ENCODE measurements around the gene PHRF1. TPM values are rescaled to one million over a fixed set of nuclear protein-coding genes. Genes with fewer than 3 reads are reported as not detected.

Gene PHRF1
- polyA plus RNA-seq, 1 donor from 2014 or later, result 8.5 TPM

DNA sequence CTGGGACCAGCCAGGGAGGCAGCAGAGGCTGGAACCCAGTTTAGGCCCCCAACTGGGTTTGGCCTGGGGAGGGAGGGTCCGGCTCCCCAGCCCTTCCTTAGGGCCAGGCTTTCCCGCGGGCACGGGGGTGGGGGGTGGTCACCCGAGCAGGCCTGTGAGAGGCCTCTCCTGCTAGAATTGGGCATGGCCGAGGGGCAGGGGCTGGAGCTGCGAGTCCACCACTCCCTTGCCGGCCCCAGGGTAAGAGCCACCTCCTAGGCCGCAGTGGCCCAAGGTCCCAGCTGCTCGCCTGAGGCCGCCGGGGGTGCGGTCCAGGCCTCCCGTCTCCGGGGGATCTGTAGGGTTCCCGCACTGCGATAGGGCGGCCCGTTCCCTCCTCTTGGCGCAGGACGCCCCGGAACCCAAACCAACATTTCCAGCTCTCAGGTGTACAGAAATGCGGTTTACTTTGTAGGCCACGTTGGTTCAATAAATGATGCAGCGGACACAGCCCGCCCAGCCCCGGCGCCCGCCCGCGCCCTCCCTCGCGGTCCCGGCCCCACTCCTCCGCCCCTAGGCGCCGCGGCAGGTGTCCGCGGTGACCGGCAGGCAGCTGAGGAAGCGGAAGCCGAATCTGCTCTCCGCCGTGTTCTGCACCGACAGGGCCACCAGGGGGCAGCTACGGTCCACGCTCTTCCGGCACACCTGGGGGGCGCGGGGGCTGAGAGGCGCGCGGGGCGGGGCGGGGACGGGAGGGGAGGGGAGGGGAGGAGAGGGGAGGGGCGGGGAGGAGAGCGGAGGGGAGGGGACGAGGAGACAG is 21.6 kb upstream of the PHRF1 start:
- H3K27me3 ChIP-seq (ENCODE audit: insufficient read depth, low read depth, low read length), result peaks cover 41% of the 10 kb centered on the region
- no peaks in the 10 kb centered on the region for H3K9me3 ChIP-seq (ENCODE audit: low read length)
- peak overlapping the region; percentile 62 for H3K4me3 ChIP-seq (ENCODE audit: low read length)
- no peak overlapping the region for H3K4me2 ChIP-seq (ENCODE audit: low read length)
- no peaks in the 10 kb centered on the region for H3K9me2 ChIP-seq (ENCODE audit: insufficient read depth, low read length)
- no peaks in the 10 kb centered on the region for H3F3A ChIP-seq (ENCODE audit: insufficient read depth, low read length, poor library complexity, severe bottlenecking)
- H3K27ac ChIP-seq (ENCODE audit: low read length), result no peak overlapping the region
- TF ChIP-seq SMC3 (conservative IDR thresholded peaks at IDR 0.05; ENCODE audit: poor library complexity), result peak; percentile 39
- TF ChIP-seq, protein P1, sequence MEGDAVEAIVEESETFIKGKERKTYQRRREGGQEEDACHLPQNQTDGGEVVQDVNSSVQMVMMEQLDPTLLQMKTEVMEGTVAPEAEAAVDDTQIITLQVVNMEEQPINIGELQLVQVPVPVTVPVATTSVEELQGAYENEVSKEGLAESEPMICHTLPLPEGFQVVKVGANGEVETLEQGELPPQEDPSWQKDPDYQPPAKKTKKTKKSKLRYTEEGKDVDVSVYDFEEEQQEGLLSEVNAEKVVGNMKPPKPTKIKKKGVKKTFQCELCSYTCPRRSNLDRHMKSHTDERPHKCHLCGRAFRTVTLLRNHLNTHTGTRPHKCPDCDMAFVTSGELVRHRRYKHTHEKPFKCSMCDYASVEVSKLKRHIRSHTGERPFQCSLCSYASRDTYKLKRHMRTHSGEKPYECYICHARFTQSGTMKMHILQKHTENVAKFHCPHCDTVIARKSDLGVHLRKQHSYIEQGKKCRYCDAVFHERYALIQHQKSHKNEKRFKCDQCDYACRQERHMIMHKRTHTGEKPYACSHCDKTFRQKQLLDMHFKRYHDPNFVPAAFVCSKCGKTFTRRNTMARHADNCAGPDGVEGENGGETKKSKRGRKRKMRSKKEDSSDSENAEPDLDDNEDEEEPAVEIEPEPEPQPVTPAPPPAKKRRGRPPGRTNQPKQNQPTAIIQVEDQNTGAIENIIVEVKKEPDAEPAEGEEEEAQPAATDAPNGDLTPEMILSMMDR (IDR thresholded peaks at IDR 0.05; ENCODE audit: poor library complexity, severe bottlenecking), result peak; percentile 62
- no peak for TF ChIP-seq EP300 (conservative IDR thresholded peaks at IDR 0.05; ENCODE audit: poor library complexity, severe bottlenecking)
- TF ChIP-seq RAD21 (conservative IDR thresholded peaks at IDR 0.05), result peak; percentile 44
- no peaks in the 10 kb centered on the region for H3K36me3 ChIP-seq (ENCODE audit: insufficient read depth, low read length)
- no peaks in the 10 kb centered on the region for H3K79me2 ChIP-seq (replicated peaks; ENCODE audit: insufficient read depth, low read length)
- no peak overlapping the region for H2AFZ ChIP-seq (ENCODE audit: low read depth, low read length)
- H3K9ac ChIP-seq (ENCODE audit: low read length), result peak overlapping the region; percentile 45
- no peaks in the 10 kb centered on the region for H4K20me1 ChIP-seq (ENCODE audit: insufficient read depth)

DNA sequence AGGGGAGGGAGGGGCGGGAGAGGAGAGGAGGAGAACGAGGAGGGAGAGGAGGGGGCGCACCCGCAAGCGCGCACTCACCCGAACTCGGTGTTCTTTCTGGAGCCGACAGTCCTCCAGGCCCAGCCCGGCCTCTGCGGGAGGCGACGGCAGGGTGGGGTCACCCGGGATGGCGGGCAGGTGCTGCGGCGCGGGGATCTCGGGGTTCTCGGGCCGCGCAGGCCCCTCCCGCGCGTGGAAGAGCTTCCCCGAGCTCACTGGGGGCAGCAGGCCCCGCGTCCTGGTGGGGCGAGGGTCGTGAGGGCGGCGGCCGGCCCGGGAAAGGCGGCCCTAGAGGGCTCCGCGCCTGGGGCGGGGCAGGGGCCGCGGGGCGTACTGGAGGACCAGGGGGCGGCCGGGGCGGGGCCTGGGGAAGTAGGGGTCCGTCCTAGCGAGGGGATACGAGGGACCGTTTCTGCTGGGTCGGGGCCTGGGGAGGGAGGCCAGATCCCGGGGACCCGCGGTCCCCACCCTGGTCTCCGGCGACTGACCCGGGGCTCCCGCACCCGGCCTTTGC is 21.0 kb upstream of the PHRF1 start:
- no peak overlapping the region for H3K4me2 ChIP-seq (ENCODE audit: low read length)
- H3K4me3 ChIP-seq (ENCODE audit: low read length), result peak overlapping the region; percentile 62

DNA sequence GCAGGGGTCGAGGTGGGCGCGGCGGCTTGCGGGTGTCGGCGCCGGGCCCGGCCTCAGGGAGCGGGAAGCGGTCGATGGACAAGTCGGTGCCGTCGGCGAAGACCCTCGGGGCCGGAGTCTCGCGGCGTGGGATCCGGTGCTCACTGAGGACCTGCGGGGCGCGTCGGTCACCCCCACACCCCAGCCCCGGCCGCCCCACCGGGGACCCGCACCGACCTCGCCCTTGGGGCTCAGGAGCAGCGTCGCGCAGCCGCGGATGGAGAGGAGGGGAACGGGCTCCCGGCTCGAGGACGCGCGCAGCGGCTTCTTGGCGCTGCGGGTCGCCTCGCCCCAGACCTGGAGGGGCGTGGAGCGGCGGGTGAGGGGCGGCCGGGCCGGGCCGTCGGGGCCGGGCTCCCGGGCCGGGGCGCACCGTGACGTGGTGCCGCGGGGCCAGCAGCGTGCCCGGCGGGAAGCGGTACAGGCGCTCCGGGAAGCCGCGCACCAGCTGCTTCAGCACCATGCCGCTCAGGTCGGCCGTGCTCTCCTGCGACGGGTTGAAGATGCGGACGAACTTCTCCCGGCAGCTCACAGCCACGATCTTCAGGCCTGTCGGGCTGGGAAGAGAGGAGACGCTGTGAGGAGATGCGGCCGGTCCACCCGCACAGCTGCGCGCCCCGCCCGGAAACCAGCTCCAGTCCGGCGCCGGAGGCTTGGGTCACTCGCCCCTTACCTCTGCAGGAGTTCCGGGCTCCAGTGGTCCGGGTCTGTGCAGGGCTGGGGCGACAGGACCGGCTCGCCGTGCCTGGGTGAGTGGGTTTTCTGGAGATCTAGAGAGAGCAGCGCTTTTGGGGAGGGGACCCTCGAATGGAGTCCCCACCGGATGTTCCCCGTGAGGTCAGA is 20.2 kb upstream of the PHRF1 start:
- Histone ChIP-seq H3K36me3 (ENCODE audit: insufficient read depth, low read length) (no peaks in the 10 kb centered on the region), H3K9me2 (ENCODE audit: insufficient read depth, low read length) (no peaks in the 10 kb centered on the region), H3K27ac (ENCODE audit: low read length) (no peak overlapping the region), H3K9me3 (ENCODE audit: low read length) (no peaks in the 10 kb centered on the region), H4K20me1 (ENCODE audit: insufficient read depth) (no peaks in the 10 kb centered on the region), H3K4me3 (ENCODE audit: low read length) (peak overlapping the region; percentile 62), H3K4me2 (ENCODE audit: low read length) (no peak overlapping the region), H2AFZ (ENCODE audit: low read depth, low read length) (no peak overlapping the region), H3K79me2 (replicated peaks; ENCODE audit: insufficient read depth, low read length) (no peaks in the 10 kb centered on the region), H3K27me3 (ENCODE audit: insufficient read depth, low read depth, low read length) (peaks cover 41% of the 10 kb centered on the region), H3K9ac (ENCODE audit: low read length) (no peak overlapping the region), H3F3A (ENCODE audit: insufficient read depth, low read length, poor library complexity, severe bottlenecking) (no peaks in the 10 kb centered on the region)
- no peak for TF ChIP-seq SMC3 (conservative IDR thresholded peaks at IDR 0.05; ENCODE audit: poor library complexity)
- TF ChIP-seq, protein P2, sequence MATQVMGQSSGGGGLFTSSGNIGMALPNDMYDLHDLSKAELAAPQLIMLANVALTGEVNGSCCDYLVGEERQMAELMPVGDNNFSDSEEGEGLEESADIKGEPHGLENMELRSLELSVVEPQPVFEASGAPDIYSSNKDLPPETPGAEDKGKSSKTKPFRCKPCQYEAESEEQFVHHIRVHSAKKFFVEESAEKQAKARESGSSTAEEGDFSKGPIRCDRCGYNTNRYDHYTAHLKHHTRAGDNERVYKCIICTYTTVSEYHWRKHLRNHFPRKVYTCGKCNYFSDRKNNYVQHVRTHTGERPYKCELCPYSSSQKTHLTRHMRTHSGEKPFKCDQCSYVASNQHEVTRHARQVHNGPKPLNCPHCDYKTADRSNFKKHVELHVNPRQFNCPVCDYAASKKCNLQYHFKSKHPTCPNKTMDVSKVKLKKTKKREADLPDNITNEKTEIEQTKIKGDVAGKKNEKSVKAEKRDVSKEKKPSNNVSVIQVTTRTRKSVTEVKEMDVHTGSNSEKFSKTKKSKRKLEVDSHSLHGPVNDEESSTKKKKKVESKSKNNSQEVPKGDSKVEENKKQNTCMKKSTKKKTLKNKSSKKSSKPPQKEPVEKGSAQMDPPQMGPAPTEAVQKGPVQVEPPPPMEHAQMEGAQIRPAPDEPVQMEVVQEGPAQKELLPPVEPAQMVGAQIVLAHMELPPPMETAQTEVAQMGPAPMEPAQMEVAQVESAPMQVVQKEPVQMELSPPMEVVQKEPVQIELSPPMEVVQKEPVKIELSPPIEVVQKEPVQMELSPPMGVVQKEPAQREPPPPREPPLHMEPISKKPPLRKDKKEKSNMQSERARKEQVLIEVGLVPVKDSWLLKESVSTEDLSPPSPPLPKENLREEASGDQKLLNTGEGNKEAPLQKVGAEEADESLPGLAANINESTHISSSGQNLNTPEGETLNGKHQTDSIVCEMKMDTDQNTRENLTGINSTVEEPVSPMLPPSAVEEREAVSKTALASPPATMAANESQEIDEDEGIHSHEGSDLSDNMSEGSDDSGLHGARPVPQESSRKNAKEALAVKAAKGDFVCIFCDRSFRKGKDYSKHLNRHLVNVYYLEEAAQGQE (IDR thresholded peaks at IDR 0.05; ENCODE audit: borderline replicate concordance), result no peak
- no peak for TF ChIP-seq POLR2AphosphoS5 (IDR thresholded peaks at IDR 0.05)
- peak; percentile 24 for TF ChIP-seq EZH2 (IDR thresholded peaks at IDR 0.05; ENCODE audit: borderline replicate concordance, insufficient read depth, low read length, poor library complexity, severe bottlenecking)
- TF ChIP-seq MXI1 (conservative IDR thresholded peaks at IDR 0.05; ENCODE audit: poor library complexity, severe bottlenecking), result no peak
- TF ChIP-seq EP300 (conservative IDR thresholded peaks at IDR 0.05; ENCODE audit: poor library complexity, severe bottlenecking), result no peak
- TF ChIP-seq, protein P1 (IDR thresholded peaks at IDR 0.05; ENCODE audit: poor library complexity, severe bottlenecking), result no peak
- no peak for TF ChIP-seq RAD21 (conservative IDR thresholded peaks at IDR 0.05)
- TF ChIP-seq TAF1 (IDR thresholded peaks at IDR 0.05; ENCODE audit: low read depth), result no peak

More for the DNA sequence above, 21.0 kb upstream of the PHRF1 start:
- peaks cover 41% of the 10 kb centered on the region for H3K27me3 ChIP-seq (ENCODE audit: insufficient read depth, low read depth, low read length)
- no peaks in the 10 kb centered on the region for H3K79me2 ChIP-seq (replicated peaks; ENCODE audit: insufficient read depth, low read length)
- TF ChIP-seq EZH2 (IDR thresholded peaks at IDR 0.05; ENCODE audit: borderline replicate concordance, insufficient read depth, low read length, poor library complexity, severe bottlenecking) (peak; percentile 81), POLR2AphosphoS5 (IDR thresholded peaks at IDR 0.05) (no peak)
- no peaks in the 10 kb centered on the region for H3K36me3 ChIP-seq (ENCODE audit: insufficient read depth, low read length)
- H3F3A ChIP-seq (ENCODE audit: insufficient read depth, low read length, poor library complexity, severe bottlenecking), result no peaks in the 10 kb centered on the region
- H2AFZ ChIP-seq (ENCODE audit: low read depth, low read length), result no peak overlapping the region
- peak overlapping the region; percentile 36 for H3K9ac ChIP-seq (ENCODE audit: low read length)
- H3K9me3 ChIP-seq (ENCODE audit: low read length), result no peaks in the 10 kb centered on the region
- no peaks in the 10 kb centered on the region for H4K20me1 ChIP-seq (ENCODE audit: insufficient read depth)
- H3K9me2 ChIP-seq (ENCODE audit: insufficient read depth, low read length), result no peaks in the 10 kb centered on the region
- H3K27ac ChIP-seq (ENCODE audit: low read length), result no peak overlapping the region
